A549 (cell line): ENCODE results near the gene RAB15.

Source experiments
- CTCF ChIP-seq: fragments of >200 bp; sonication (Bioruptor Twin); formaldehyde crosslinking; IDR thresholded peaks from 3 replicates; pipeline ENCODE4 v1.5.1; 2016
- EP300 ChIP-seq, 2 experiments: fragments of >200 bp; sonication (Bioruptor Twin); formaldehyde crosslinking; IDR thresholded peaks; 2 replicates in 1 of 2; 3 replicates in 1 of 2; pipeline ENCODE4 v1.6.1; 2016 to 2017
- FOSB ChIP-seq: fragments of 250-450 bp; sonication (Bioruptor Pico); IDR thresholded peaks from 2 replicates; pipeline ENCODE4 v1.5.0; 2020; ENCODE audit warnings: mild to moderate bottlenecking, moderate library complexity
- JUNB ChIP-seq: fragments of >200 bp; sonication (Bioruptor Twin); formaldehyde crosslinking; IDR thresholded peaks from 2 replicates; pipeline ENCODE4 v1.6.1; 2016
- MAX ChIP-seq: IDR thresholded peaks from 2 replicates; pipeline ENCODE4 v1.6.1; 2012
- MYC ChIP-seq: IDR thresholded peaks from 2 replicates; pipeline ENCODE4 v1.6.1; 2012; ENCODE audit warnings: mild to moderate bottlenecking, inconsistent platforms, low read length, improper control_type of control experiment, borderline replicate concordance
- NPAS2 ChIP-seq: fragments of 250-450 bp; sonication (Bioruptor Pico); IDR thresholded peaks from 2 replicates; pipeline ENCODE4 v1.8.0; 2022; ENCODE audit warnings: mild to moderate bottlenecking, moderate library complexity, borderline replicate concordance
- PBX3 ChIP-seq: IDR thresholded peaks from 2 replicates; pipeline ENCODE4 v1.6.1; 2012
- REST ChIP-seq: fragments of 200-600 bp; sonication (generic); IDR thresholded peaks from 2 replicates; pipeline ENCODE4 v1.6.1; 2016; ENCODE audit warnings: antibody characterized with exemption, mild to moderate bottlenecking, moderate library complexity
- RNF2 ChIP-seq: fragments of 200-600 bp; sonication (generic); IDR thresholded peaks from 2 replicates; pipeline ENCODE4 v1.6.1; 2016; ENCODE audit warnings: low read depth, mild to moderate bottlenecking, antibody characterized with exemption, moderate library complexity, borderline replicate concordance
- USF2 ChIP-seq: fragments of 450-650 bp; IDR thresholded peaks from 2 replicates; pipeline ENCODE4 v1.6.1; 2014; ENCODE audit warnings: antibody characterized with exemption

GRCh38 chr14:64920465-64920864 lies 51.7 kb downstream of the RAB15 start:
- TF ChIP-seq CTCF (no peak), MYC (no peak), REST (no peak), RNF2 (no peak), JUNB (no peak), MAX (no peak), FOSB (no peak), EP300 (IDR thresholded peaks at IDR 0.05) (no peak), USF2 (no peak), NPAS2 (CRISPR knock-in tag) (no peak), PBX3 (no peak)
